Stimulated activated CD4-positive, alpha-beta T cell treated with anti-CD3 and anti-CD28 coated beads, Interleukin-15, amount 100 ng/mL, for 24 hours (primary cell): ENCODE measurements around the gene TOX3.

Source experiments
- DNase-seq: peaks from one replicate; pipeline ENCODE4 v3.0.0-alpha.2; 2020

The TOX3 gene

DNA sequence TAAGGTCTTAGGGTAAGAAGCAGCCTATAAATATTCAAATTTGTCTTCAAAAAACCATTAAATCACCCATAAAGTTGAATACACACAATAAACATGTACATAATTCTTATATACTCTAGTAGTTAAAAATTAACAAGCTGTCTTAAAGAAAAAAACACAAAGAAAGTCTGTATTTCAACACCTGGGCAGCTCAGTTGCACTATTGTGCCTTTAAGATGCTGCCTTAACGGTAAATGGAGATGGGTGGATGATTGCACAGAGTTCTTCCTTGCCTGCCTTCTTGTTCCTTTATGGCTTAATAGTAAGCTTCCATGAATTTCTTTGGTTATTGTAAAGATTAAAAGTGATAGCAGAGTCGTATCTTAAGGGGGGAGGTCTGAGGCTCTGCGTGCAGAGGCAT is 105.1 kb downstream of the TOX3 start:
- no peak for DNase-seq

DNA sequence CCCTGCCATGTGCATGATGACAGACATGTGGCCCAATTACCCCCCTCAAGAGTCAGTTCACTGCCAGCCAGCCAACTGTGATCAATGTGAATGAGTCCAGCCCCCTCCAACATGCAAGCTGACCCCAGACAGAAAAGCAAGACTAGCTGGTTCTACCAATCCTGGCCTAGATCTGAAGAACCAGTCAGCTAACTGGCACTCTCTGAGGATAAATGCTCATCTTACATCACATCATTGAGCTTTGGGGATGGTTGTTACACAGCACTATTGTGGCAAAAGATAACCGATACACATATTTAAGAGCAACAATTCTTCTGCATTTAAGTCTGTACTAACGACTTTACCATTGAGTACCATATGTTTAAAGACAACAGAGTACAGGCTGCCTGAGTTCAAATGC is 106.7 kb downstream of the TOX3 start:
- no peak for DNase-seq

DNA sequence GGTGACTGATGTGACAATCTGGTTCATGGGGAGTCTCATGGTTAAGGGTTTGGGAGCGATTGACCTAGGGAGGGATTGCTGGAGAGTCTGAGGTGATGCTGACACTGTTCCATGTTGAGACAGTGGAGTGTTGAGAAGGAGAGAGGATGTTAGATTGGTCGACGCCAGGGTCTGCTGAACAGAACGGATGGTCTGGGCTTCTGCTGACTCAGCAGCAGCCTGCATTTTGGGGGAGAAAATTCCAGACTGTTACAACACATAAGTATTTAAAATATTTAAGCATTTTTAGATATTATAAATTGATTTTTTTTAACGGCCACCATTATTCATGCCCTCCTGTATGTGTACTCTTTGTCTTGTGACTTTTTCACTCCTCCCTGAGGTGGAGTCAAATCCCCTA is 107.2 kb downstream of the TOX3 start:
- DNase-seq, result no peak

DNA sequence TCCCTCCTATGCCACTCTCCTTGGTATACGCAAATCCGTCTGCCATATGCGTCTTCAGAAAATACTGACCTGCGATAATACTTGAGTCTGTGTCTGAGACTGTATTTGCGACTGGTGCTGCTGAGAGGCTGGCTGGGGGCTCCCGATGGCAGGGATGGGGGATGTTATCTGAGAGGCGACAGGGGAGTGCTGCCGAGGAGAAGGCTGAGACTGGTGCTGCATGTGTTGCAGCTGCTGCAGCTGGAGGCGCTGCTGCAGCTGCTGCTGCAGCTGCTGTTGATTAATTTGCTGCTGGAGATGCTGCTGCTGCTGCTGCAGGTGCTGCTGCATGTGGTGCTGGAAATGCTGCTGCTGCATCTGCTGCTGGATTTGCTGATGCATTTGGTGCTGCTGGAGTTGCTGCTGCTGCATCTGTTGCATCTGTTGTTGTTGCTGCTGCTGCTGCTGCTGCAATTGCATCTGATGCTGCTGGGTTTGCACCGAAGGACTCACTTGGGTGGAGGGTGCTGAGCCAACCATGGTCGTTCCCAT is 107.7 kb downstream of the TOX3 start:
- no peak for DNase-seq

DNA sequence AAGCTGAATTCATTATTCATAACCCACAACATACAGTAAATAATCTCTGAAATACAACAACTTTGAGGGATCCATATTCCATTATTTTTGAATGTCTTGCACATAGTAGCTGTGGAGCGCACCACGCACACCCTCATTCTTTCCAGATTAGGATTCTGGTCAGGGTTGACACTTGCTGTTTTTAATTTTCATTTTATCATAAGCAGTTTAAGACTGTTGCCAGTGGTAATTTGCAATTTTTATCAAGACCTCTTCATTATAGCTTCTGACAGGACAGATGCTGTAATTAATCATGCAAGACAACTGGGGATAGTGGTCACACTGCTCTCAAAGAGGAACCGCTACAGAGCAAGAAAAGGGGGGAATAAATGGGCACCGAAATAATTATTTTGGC is 109.7 kb downstream of the TOX3 start:
- no peak for DNase-seq

DNA sequence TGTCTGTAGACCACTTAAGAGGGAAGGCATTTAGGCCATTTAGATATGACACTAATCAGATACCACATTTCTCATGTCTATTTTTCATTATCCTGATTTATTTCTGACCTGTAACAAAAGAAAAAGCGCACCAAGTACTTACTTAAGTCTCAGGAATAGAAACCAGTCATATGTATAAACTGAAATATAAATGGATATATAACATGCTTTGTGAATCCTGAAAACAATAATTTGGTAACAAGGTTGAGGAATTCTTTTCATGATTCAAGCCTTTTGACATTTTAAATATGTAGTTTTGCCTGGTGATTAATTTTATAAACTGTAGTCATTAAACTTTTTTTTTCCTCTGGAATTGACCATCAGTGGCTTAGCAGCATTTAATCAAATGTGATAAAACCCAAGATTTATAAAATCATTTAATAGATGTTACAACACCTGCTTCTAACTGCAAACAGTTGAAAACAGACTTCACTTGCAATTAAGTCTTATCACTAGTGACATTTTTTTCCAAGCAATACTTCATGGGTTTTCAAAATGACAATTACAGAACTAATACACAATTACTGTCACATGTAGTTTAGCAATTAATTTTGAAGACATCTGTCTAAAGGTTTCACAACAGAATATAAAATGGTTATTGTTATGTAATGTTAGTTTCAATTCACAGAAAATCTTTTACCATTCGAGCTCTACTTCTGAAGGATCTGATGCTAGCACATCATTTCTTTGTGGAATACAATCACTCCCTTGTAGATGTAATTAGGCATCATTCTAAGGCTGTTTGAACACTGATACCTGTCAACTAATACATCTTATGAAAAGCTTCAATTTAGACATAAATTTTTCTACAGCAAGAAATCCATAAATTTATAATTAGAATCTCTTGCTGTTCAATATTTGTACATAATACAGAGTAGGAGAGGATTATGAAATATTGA is 110.3 kb downstream of the TOX3 start:
- DNase-seq, result no peak

DNA sequence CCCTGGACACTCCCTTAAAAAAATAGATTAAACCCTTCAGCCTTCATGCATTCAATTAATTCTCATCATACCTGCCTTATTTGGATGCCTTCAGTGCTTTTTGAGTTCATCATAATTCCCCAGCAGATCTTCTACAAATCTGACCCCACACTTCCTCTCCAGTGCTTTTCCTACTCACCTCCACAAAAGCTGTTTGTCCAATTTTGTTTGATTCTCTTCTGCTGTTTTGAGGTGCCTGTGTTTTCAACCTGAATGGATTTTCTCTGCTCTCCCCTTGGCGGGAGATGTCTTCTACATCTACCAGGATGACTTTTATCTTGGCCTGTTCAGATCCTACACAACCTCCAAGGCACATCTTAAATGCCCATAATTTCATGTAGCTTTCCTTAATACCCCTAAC is 112.7 kb downstream of the TOX3 start:
- DNase-seq, result no peak

DNA sequence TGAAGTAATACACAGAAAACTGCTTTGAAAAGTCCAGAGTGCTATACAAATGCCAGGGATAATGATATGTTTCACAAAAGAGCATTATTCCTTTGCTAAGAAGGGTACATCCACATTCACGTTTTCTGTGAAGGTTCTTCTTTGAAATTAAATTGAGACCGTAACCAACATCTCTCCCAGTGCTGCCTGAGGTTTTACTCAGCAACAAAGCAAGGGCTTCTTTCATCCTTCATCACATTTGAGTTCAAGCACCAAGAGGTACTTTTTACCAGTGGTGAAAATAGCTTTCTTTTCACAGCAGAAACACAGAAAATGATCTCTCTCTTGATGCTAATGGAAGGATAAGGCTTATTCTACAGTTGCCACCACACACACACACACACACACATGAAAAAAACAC is 113.3 kb downstream of the TOX3 start:
- no peak for DNase-seq

DNA sequence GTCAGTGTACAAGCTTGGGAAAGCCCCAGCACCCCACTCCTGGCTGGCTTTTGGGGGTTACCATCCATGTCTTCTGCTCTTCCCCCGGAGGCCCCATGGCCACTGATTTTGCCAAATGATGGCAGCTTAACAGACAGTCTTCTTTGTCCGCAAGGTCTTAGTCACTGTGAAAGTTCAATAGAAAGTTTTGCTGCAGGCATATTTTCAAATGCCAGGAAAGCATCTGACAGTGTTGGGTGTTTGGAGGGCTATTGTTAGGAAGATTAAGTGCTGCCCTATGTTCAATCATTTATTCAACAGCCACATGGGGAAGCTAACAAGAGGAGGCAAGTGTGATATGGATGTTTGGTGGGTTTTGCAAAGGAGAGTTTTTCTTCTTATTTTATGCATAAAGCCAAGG is 122.4 kb downstream of the TOX3 start:
- DNase-seq, result no peak

DNA sequence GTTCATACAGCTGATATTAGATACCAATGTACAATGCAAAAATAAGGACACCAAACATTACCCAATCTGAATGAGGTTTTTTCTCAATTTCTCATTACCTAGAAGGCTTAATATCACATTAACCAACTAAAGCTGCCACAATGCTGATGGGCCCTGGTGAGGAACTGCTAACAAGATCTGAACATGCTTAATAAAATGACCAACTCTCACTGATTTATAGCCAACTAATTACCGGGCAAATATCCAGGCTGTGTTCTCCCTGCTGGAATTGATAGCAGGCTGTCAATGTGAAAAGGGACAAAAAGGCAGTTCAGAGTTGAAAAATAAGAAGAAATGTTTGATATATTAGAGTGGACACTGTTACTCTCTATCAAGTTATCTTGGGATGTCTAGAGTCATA is 124.6 kb downstream of the TOX3 start:
- DNase-seq, result no peak

DNA sequence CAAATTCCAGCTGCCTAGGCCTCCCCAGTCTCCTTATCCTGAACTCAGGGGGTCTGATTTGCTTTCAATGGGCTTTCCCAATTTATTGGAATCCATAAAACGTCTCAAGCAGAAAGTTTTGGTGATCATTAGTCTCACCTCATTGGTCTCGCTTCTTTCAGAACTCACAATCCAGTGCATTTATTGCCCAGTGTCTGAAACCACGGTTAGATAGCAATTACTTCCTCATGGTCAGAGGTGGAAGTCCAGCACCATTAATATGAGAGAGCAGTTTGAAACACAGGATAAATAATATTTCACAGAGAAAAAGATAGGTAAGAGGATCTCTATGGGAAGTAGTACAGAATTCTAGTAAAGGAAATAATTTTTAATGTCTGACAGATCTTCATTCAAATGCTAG is 128.7 kb downstream of the TOX3 start:
- no peak for DNase-seq

DNA sequence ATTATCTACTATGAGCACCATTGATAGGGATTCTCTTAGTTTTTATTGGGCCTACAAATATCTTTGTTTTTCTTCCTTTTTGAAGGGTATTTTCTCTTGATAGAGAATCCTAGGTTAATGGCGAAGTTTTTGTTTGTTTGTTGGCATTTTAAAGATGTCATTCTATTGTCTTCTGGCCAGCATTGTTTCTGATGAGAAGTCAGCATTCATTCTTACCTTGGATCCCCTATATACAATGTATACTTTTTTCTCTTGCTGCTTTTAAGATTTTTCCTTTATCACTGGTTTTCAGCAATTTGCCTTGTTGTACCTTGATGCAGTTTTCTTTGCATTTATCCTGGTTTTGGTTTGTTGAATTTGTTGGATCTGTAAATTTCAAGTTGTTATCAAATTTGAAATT is 130.1 kb downstream of the TOX3 start:
- DNase-seq, result no peak

DNA sequence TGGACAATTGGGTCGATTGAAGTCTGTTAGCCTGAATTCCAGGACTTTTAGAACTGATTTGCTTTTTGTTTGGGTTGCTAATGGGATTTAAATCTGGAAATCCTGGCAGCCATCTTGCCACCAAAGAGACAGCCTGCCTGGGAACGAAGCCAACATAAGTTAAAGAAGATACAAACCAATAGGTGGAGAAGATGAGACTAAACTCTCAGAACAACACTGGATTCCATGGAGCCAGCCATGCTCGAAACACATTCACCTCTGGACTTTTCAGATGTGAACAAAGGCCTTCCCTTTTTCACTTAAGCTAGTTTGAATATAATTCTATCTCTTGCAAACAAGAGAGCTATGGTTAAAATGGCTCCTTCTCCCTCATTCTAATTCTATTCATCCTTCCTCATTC is 135.9 kb downstream of the TOX3 start:
- DNase-seq, result no peak

DNA sequence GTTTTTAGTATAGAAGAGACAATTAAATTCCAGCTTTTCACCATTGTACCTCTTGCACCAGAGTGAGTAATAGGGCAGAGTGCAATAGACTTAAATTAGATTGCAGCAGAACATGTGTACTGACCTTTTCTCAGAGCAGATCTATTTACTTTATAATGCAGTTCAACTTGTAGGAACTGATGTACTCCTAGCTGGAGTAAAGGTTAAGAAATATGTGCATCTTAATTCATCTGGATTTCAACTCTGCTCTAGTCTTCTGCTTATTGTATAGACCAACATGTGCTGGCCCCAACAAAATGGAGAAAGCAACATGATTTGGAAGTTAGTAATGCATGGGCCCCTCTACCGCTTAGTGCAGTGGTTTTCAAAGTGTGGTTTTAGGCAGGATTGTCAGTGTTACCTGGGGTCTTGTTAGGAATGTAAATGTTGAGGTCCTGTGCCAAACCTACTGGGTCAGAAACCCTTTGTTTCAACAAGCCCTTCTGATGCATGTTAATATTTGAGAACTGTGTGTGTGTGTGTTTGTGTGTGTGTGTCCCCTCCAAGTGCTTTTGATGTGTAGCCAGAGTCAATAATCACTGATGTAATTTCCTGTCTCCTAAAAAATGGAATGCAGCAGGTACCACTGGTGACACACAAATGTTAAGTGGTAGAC is 138.6 kb downstream of the TOX3 start:
- DNase-seq, result no peak

DNA sequence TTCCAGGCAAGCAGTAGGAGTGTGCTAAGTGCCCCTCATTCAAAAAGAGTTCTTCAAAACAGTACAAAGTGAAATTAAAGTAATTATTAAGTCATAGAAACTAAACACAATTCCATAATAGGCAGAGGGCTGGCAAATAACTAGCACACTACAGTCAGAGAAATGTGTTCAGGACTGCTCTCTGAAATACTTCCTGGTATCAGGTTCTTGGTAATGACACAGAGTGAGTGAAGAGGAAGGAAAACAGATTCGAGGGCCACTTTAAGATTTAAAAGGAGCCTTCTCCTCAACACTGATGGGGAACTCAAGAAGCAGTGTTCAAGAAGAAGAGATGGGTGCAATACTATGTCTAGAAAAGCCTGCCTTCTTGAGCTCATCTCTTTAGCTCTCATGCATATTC is 139.2 kb downstream of the TOX3 start:
- no peak for DNase-seq

DNA sequence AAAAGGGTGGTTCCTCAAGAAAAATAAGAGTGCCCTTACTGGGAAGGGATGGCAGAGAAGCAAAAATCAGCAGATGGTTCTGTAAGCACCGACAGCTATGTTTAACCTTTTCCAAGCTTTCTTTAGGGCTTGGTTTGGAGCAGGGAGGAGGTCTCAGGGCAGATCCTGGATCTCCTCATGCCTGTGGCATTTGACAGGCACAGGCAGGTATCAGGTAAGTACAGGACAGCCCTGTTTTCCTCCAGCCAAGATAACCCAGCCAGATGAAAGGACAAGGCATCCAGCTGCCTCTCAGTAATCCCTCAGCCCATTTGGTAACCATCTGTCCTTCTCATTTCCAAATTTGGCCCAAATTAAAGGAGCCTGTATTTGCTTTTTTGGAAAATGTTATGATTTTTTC is 141.5 kb downstream of the TOX3 start:
- DNase-seq, result no peak

DNA sequence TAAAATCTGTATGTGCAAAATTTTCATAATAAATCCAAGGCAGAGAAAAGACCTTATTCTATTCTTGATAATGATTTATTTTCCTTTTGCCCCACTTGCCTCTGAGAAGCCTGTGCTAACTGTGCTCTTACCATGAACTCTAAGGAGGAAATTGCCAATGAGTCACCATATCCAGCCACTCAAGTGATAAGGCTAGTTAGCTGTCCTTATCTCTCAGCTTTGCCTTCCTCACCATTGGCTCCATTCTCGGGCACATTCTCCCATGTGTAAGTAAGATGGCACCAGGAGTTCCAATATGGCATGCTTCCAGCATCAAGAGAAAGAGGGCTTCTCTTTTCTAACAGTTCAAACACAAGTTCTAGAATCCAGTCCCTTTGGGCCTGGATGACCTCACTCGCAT is 142.4 kb downstream of the TOX3 start:
- DNase-seq, result no peak

DNA sequence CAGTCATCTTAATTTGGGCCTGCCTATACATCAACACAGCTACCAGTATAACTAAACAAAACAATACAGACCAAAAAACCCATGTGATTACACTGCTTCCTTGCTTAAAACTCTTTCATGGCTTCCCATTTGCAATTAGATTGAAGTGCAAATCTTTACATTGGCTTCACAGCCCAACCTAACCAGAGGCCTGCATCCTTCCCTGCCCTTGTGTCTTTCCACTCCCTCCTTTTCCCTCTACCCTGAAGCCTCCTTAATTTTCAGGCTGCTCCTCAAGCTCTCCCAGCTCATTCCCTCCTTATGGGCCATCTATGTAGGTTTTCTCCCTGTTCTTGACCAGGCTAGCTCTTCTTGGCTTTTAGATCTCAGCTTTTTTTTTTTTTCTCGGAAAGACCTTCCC is 147.8 kb downstream of the TOX3 start:
- DNase-seq, result no peak

DNA sequence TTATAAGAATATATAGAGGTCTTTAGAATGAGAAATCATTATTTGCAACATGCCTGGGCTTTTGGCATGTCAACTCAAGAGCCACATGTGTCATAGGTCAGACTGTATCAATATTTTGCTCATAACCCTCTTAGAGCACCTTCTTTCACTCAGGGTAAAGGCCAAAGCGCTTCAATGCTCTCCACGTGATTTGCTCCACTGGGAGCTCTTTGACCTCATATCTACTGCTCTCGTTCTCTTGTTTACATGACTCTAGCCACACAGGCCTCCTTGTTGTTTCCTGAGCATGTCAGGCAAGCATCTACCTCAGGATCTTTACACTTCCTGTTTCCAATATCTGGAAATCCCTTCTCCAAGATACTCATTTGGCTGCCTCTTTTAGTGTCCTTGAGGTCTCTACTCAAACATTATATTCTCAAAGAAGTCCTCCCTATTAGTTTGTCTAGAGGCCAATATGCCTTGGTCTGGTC is 148.4 kb downstream of the TOX3 start:
- no peak for DNase-seq

DNA sequence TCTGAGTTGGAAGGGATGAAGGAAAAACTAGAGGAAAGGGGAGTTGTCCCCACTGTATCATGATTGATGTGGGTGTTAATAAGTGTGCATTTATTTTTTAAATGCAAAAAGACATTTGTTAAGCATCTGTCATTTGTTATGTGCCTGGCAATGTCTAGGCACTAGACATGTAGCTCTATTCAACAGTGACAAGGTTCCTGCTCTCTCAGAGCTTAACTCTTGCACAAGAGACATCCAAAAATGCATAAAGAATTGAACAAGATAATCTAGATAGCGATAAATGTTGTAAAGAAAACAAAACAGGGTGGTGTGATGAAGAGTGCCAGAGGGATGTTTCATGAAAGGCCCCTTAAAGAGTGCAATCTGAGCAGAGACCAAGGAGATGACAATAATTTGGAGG is 148.9 kb downstream of the TOX3 start:
- no peak for DNase-seq

DNA sequence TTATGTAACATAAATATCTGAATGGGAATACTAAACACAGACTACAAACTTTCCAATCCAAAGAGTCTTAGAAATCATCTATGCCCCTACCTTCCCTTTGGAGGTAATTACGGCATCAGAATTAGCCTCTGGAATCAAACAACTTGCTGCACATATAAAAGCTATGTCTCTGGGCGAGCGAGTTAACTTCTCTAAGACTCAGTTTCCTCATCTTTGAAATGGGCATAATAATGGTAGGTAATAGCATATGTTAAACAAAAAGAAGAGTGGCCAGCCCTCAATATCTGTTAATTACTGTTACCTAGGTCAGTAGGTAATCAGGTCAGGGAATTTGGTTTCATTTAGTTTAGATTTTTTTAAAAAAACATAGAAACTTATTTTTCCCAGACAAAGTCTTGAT is 153.5 kb downstream of the TOX3 start:
- no peak for DNase-seq

DNA sequence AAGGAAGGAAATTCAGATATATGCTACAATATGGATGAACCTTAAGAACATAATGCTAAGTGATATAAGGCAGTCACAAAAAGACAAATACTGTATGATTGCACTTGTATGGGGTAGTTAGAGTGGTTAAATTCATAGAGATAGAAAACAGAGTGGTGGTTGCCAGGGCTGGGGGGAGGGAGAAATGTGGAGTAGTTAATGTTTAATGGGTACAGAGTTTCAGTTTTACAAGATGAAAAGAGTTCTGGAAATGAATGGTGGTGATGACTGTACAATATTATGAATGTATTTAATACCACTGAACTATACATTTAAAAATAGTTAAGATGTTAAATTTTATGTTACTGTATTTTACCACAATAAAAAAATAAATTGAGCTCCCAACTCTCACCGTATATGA is 157.9 kb downstream of the TOX3 start:
- DNase-seq, result no peak
